HFFc6 (cell line): ENCODE measurements around the gene NPLOC4. TPM values are rescaled to one million over a fixed set of nuclear protein-coding genes. Genes with fewer than 3 reads are reported as not detected.

Experiments used
- DNase-seq: peaks from one replicate; pipeline ENCODE4 v3.0.0-alpha.2; 2018
- H3K27ac Mint-ChIP-seq: 2 replicates; pipeline ENCODE4 v1.8.0; 2020; ENCODE audit warnings: mild to moderate bottlenecking, mixed read lengths
- H3K27me3 Mint-ChIP-seq: 2 replicates; pipeline ENCODE4 v1.8.0; 2021; ENCODE audit warnings: mild to moderate bottlenecking, moderate library complexity, mixed read lengths; ENCODE audit not compliant: insufficient read depth
- H3K36me3 Mint-ChIP-seq: 2 replicates; pipeline ENCODE4 v1.8.0; 2021; ENCODE audit warnings: low read depth, mixed read lengths
- H3K4me1 Mint-ChIP-seq: 2 replicates; pipeline ENCODE4 v1.8.0; 2020; ENCODE audit warnings: low read depth, mixed read lengths
- H3K4me3 Mint-ChIP-seq: 2 replicates; pipeline ENCODE4 v1.8.0; 2020; ENCODE audit warnings: mild to moderate bottlenecking, moderate library complexity, mixed read lengths
- H3K9me3 Mint-ChIP-seq: 2 replicates; pipeline ENCODE4 v1.8.0; 2020; ENCODE audit warnings: mild to moderate bottlenecking, mixed read lengths
- total RNA-seq, 6 experiments: library from RNA; stranded (reverse); fragmentation: NEBNext Ultra II Directional; extraction: Animal tissue kit (Norgen Biotek cat#: 25700); gene quantifications; 2 replicates in 1 of 6; 3 replicates in 5 of 6; pipeline ENCODE4 v1.2.3, GENCODE V29; 2021
- TF ChIP-seq, protein P1 (sequence below): fragments of 200-600 bp; sonication (generic); IDR thresholded peaks from 2 replicates; pipeline ENCODE4 v1.5.0; 2021; ENCODE audit warnings: antibody characterized with exemption, mild to moderate bottlenecking

NPLOC4 gene
- total RNA-seq, 6 experiments from 2014 or later = 121 to 140 (median 133) TPM

DNA sequence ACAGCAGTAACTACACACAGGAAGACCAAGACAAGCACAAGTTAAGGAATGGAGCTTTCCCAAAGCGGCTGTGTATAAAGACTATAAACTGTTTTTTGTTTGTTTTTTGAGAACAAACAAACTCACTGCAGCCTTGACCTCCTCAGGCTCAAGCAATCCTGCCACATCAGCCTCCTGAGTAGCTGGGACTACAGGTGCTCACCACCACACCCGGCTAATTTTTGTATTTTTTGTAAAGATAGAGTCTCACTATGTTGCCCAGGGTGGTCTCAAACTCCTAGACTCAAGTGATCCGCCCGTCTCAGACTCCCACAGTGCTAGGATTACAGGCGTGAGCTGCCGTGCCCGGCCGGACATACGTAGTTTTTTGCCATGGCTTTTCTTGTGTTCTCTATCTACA lies 23.5 kb upstream of the NPLOC4 start:
- Mint-ChIP-seq H3K36me3 (no peaks in the 10 kb centered on the region; the same call in 1 of the 2 replicates), H3K27ac (no peak overlapping the region), H3K27me3 (peaks cover 2% of the 10 kb centered on the region), H3K9me3 (no peaks in the 10 kb centered on the region), H3K4me3 (no peak overlapping the region), H3K4me1 (no peaks in the 10 kb centered on the region; the same call in 1 of the 2 replicates)
- no peak for DNase-seq
- TF ChIP-seq, protein P1, sequence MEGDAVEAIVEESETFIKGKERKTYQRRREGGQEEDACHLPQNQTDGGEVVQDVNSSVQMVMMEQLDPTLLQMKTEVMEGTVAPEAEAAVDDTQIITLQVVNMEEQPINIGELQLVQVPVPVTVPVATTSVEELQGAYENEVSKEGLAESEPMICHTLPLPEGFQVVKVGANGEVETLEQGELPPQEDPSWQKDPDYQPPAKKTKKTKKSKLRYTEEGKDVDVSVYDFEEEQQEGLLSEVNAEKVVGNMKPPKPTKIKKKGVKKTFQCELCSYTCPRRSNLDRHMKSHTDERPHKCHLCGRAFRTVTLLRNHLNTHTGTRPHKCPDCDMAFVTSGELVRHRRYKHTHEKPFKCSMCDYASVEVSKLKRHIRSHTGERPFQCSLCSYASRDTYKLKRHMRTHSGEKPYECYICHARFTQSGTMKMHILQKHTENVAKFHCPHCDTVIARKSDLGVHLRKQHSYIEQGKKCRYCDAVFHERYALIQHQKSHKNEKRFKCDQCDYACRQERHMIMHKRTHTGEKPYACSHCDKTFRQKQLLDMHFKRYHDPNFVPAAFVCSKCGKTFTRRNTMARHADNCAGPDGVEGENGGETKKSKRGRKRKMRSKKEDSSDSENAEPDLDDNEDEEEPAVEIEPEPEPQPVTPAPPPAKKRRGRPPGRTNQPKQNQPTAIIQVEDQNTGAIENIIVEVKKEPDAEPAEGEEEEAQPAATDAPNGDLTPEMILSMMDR = no peak

DNA sequence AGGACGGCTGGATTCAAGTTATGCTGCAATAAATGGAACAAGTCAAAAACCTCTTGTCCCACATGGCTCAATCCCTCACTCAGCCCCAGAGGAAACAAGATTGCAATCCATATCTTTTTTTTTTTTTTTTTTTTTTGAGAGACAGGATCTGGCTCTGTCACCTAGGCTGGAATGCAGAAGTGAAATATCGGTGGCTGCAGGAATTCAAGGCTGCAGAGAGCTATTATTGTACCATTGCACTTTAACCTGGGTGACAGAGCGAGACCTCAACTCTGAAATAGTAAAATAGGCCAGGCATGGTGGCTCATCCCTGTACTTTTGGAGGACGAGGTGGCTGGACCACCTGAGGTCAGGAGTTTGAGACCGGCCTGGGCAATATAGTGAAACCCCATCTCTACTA lies 22.1 kb upstream of the NPLOC4 start:
- DNase-seq = no peak
- TF ChIP-seq, protein P1 = no peak
- Mint-ChIP-seq H3K9me3 (no peaks in the 10 kb centered on the region), H3K4me3 (no peak overlapping the region), H3K36me3 (no peaks in the 10 kb centered on the region), H3K27ac (no peak overlapping the region), H3K27me3 (peaks cover 2% of the 10 kb centered on the region), H3K4me1 (no peaks in the 10 kb centered on the region)

DNA sequence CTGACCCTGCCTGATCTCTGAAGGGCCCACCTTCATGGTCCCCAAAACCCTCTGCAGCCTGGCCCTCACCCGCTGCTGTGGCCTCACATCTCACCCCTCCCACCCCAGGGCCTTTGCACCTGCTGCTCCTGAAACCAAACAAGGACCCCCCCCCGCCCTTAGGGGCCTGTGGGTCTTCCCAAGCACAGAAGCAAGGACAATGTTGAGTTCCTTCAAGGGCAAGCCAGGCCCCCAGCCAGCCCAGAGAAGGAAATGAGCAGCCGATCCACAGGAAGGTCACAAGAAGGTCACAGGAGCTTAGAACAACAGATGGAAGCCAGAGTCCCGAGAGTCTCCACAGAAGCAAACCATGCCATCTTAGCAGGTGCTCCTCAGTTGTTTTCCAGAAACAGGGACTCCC lies 19.9 kb upstream of the NPLOC4 start:
- Mint-ChIP-seq H3K9me3 (no peaks in the 10 kb centered on the region), H3K27me3 (peaks cover 3% of the 10 kb centered on the region; the same call in 1 of the 2 replicates), H3K4me3 (no peak overlapping the region), H3K36me3 (no peaks in the 10 kb centered on the region), H3K27ac (no peak overlapping the region), H3K4me1 (peaks cover 2% of the 10 kb centered on the region)
- TF ChIP-seq, protein P1 = no peak
- DNase-seq = no peak

DNA sequence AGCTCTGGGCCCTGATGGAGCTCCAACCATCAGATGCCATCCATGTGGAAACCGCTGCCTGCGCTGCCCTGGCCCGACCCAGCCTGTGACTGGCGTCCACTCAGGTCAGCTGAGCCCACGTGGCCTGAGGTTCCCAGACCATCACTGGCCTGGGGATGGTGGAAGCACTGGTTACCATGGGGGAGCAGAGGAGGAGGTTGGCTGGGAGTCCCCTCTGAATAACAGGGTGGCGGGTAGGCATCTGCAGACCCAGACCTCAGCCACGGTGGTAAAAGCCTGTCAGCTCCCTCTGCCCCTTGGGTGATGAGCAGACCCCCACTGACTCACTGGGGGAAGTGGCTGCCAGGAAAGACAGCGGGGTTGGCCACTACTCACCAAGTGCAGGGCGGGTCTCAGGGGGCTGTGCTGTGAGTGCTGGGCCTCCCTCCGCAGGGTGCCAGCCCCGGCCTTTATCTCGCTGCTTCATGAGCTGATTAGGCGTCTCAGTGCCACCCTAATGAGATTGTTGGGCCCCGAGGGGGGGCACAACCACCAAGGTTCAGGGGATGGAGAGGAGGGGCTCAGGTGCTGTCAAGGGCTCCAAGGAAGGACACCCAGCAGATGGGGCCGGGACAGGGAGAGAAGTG lies 19.3 kb upstream of the NPLOC4 start, which contains the start of gene PDE6G:
Gene PDE6G (minus strand): TSS at position 425 of the 626 bp plus-strand sequence. CDS start 3,237 bp downstream, outside the sequence.
- TF ChIP-seq, protein P1 = no peak
- H3K27me3 Mint-ChIP-seq = peaks cover 3% of the 10 kb centered on the region; the same call in 1 of the 2 replicates
- no peak for DNase-seq
- H3K4me3 Mint-ChIP-seq = no peak within 1 kb of the TSS
- no peaks in the 10 kb centered on the region for H3K36me3 Mint-ChIP-seq
- H3K27ac Mint-ChIP-seq = no peak within 1 kb of the TSS
- peaks cover 8% of the 10 kb centered on the region for H3K4me1 Mint-ChIP-seq
- H3K9me3 Mint-ChIP-seq = no peaks in the 10 kb centered on the region

DNA sequence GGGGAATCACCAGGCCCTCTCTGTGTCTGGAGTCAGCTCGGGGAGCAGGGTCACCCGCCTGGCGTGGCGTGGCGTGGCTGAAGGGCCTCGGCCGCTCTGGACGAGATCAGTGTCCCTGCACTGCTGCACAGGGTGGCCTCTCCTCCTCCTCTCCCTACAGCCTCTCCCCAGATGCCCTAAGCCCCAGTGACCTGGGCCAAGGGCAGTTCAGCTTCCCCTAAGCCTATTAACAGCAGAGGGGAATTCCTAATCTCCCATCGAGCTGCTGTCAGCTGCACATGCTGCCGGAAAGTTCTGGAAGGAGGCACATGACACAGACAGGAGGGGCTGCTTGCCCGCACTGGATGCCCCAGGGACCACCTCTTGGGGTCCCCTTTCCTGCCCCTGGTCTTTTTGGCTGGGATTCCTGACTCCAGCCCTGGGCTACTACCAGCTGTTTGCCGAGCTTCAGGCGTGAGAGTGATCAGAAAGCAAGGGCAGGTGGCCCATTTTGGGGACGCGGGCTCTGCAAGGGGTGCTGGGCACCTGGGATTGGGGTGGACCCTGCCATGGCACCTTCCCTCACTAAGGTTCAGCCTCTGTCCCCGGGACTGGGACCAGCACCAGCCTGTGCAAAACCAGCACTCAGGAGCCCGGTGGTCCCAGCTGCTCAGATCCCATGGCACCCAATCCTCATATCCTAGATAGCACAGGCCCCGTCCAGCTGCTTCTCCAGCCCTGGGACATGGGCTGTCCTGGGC lies 18.6 kb upstream of the NPLOC4 start:
- peaks cover 9% of the 10 kb centered on the region for H3K4me1 Mint-ChIP-seq
- TF ChIP-seq, protein P1 = no peak
- H3K27ac Mint-ChIP-seq = no peak overlapping the region
- H3K4me3 Mint-ChIP-seq = no peak overlapping the region
- DNase-seq = no peak
- H3K27me3 Mint-ChIP-seq = peaks cover 1% of the 10 kb centered on the region; the same call in 1 of the 2 replicates
- no peaks in the 10 kb centered on the region for H3K9me3 Mint-ChIP-seq
- H3K36me3 Mint-ChIP-seq = no peaks in the 10 kb centered on the region
